BLaER1 (cell line): Measurements from ENCODE around the gene MEAF6.
"Not testable (repeated sequence)": the region's sequence is repeated elsewhere in the genome, so short reads cannot be mapped to it uniquely, and the experiment has no call there.

Experiments
- H3K27ac ChIP-seq: shearing (Covaris generic); formaldehyde crosslinking; 2 replicates; pipeline ENCODE4 v1.8.1; 2022
- H3K27me3 ChIP-seq: shearing (Covaris generic); formaldehyde crosslinking; 2 replicates; pipeline ENCODE4 v1.8.1; 2022
- H3K36me3 ChIP-seq: shearing (Covaris generic); formaldehyde crosslinking; 2 replicates; pipeline ENCODE4 v1.8.1; 2022
- H3K4me1 ChIP-seq: shearing (Covaris generic); formaldehyde crosslinking; 2 replicates; pipeline ENCODE4 v1.8.1; 2022
- H3K4me2 ChIP-seq: shearing (Covaris generic); formaldehyde crosslinking; 2 replicates; pipeline ENCODE4 v1.8.1; 2022
- H3K4me3 ChIP-seq: shearing (Covaris generic); formaldehyde crosslinking; 2 replicates; pipeline ENCODE4 v1.8.1; 2022
- H3K9ac ChIP-seq: shearing (Covaris generic); formaldehyde crosslinking; 2 replicates; pipeline ENCODE4 v1.8.1; 2022
- H3K9me3 ChIP-seq: shearing (Covaris generic); formaldehyde crosslinking; 2 replicates; pipeline ENCODE4 v1.8.1; 2022
- H4K20me1 ChIP-seq: shearing (Covaris generic); formaldehyde crosslinking; 2 replicates; pipeline ENCODE4 v1.8.1; 2022
- Cebpa-rat ChIP-seq: shearing (Covaris generic); IDR thresholded peaks from 2 replicates; pipeline ENCODE4 v1.8.1; 2022

Gene MEAF6

DNA sequence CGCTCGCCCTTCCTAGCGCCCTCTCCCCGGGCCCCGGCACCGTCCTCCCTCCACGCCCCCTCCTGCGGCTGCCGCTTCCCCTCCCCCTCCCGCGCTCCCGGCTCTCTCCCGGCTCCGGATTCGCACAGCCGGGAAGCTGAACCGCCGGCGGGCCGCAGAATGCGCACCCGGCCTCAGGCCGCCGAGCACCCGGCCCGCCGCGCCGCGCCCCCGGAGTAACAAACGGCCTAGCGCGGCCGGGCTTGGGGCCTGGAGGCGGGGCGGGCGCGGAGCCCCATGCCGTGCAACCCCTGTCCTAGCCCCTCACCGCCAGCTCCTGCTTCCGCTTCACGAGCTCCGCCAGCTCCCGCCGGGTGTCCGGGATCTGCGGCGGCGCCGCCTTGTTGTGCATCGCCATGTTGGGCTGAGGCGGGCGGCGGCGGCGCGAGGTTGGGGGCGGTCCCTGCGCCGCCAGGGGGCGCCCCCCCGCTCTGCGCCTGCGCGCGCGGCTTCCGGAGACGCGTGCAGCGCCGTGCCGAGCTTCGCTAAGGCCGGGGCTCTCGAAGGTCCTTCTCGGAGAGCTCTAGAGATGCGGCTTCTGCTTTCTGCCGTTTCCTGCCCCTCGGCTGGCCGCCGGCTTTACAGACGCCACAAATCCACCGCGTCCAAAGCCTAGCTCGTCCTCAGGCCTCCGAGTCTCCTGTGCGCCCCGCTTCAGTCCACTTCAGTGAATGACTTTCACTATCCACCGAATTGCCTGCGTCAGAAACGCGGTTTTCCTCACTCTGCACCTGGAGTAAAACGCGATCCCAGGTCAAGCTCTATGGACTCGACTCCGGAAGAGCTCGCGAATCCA lies at the start of gene MEAF6:
Gene MEAF6 (minus strand): TSS at position 417 of the 835 bp plus-strand sequence. CDS start 20 bp downstream, at position 397.
- TF ChIP-seq Cebpa-rat: no peak
- H4K20me1 ChIP-seq: peaks cover 36% of the 10 kb centered on the region
- H3K9me3 ChIP-seq: peaks cover 11% of the 10 kb centered on the region
- H3K4me1 ChIP-seq: peaks cover 38% of the 10 kb centered on the region
- peaks cover 36% of the 10 kb centered on the region for H3K36me3 ChIP-seq
- H3K27ac ChIP-seq: peak within 1 kb of the TSS; percentile 90
- peak within 1 kb of the TSS; percentile 87 for H3K9ac ChIP-seq
- peak within 1 kb of the TSS; percentile 92 for H3K4me2 ChIP-seq
- peak within 1 kb of the TSS; percentile 96 for H3K4me3 ChIP-seq
- H3K27me3 ChIP-seq: no peaks in the 10 kb centered on the region

DNA sequence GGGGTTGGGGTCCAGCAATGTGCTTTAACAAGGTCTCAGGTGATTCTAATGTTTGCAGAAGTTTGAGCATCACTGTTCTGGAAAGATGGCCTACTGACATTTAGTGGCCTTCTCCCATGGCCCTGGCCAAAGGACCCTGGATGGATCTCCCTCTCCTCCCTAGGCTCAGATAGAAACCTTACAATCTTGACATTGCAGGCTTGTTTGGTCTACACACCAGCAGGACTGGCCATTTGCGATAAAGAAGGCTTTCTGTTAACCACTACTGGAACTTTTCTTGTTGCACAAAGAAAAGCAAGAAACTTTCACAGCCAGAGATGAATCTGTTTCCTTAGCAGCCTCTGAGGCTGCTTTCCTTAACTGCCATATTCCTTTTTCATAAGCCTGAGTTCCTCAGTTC lies 48.4 kb upstream of the MEAF6 start:
- no peak for TF ChIP-seq Cebpa-rat
- Histone ChIP-seq H3K4me1 (peaks cover 7% of the 10 kb centered on the region), H3K36me3 (peaks cover 67% of the 10 kb centered on the region), H3K9ac (no peak overlapping the region), H3K27me3 (no peaks in the 10 kb centered on the region), H4K20me1 (0 out of 2 replicates have a peak, but pooled peaks cover 7% of the 10 kb centered on the region), H3K27ac (no peak overlapping the region), H3K4me2 (no peak overlapping the region), H3K9me3 (no peaks in the 10 kb centered on the region), H3K4me3 (no peak overlapping the region)

DNA sequence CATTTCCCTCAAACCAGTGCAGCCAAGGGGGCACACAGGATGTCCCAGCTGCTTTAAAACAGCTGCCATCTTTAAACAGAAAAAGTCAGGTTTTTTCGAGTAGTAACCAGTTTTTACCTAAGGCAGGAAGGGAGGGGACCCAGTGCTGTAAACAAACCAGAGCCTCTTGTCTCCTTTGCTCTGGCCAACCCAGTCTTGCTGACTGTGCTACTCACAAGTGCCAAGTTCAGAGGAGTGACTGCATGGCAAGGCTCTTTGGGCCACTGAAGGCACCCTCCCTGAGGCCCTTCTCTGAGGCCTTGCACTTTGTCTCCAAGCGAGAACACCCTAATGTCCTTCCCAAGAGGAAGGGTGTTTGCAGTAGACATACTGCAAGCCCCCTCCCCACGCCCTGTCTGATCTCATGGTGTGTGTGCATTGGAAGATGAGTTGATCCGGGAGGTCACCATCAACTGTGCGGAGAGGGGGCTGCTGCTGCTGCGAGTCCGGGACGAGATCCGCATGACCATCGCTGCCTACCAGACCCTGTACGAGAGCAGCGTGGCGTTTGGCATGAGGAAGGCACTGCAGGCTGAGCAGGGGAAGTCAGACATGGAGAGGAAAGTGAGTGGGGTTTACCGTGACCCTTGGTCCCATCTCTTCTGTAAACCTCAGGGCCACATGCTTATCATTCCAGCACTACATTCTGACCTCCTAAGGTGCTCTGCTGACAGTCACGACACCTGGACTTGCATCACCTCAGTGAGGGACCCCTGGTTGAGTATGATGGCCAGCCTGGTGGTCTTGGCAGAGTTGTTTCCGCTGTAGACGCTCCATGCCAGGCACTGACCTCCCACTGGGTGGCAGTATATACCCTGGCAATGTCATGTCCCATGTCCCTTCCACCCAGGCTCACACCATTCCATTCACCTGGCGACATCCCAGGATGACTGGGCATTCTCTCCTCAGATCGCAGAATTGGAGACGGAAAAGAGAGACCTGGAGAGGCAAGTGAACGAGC lies 46.9 kb upstream of the MEAF6 start:
- Histone ChIP-seq H3K4me3 (no peak overlapping the region), H3K4me1 (peaks cover 7% of the 10 kb centered on the region), H3K27me3 (no peaks in the 10 kb centered on the region), H3K27ac (no peak overlapping the region), H3K36me3 (peaks cover 52% of the 10 kb centered on the region), H3K9me3 (no peaks in the 10 kb centered on the region), H3K4me2 (no peak overlapping the region), H3K9ac (no peak overlapping the region), H4K20me1 (0 out of 2 replicates have a peak, but pooled peaks cover 7% of the 10 kb centered on the region)
- no peak for TF ChIP-seq Cebpa-rat

DNA sequence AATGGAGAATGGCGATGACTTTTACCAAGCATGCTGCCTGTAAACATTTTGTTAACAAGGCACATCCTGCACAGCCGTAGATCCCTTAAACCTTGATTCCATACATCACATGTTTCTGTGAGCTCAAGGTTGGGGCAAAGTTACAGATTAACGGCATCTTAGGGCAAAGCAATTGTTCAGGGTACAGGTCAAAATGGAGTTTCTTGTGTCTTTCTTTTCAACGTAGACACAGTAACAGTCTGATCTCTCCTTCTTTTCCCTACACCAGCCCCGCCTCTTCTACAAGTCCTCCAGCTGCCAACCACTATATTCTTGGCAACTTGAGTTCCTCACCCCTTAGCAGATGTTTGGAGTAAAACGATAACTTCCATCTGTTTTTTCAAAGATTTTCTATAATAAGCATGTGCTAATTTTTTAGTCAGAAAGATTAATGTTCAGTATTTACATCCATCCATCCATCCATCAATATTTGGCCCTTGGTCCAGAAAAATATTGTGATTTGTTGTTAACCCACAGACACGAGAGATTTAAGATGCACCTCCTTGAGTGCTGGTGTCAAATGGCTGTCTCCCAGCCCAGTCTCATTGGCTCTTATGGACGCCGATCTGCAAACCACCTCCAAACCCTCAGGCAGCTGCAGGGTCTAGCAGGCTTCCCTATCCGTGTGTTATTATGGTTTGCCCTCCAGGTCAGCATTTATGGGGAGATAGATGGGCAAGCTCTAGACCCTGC lies 46.0 kb upstream of the MEAF6 start:
- TF ChIP-seq Cebpa-rat: no peak

DNA sequence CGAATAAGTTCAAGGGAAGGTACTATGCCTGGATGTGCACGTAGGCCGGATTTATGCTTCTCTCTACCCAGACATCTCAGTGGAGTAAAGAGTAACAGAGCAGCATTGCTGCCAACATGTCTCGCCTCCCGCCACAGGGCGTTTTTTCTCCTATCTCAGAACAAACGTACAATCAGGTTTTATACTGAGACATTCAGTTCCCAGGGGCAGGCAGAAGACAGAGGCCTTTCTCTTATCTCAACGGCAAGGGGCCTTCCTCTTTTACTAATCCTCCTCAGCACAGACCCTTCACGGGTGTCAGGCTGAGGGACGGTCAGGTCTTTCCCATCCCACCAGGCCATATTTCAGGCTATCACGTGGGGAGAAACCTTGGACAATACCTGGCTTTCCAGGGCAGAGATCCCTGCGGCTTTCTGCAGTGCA lies 45.4 kb upstream of the MEAF6 start:
- not testable (repeated sequence) for H3K9ac ChIP-seq, H3K27me3 ChIP-seq, H3K4me1 ChIP-seq, H3K4me2 ChIP-seq, H3K4me3 ChIP-seq, H3K27ac ChIP-seq, H3K9me3 ChIP-seq, H4K20me1 ChIP-seq
- peaks cover 37% of the 10 kb centered on the region for H3K36me3 ChIP-seq

More for the DNA sequence above, 46.0 kb upstream of the MEAF6 start:
- Histone ChIP-seq H4K20me1 (0 out of 2 replicates have a peak, but pooled peaks cover 6% of the 10 kb centered on the region), H3K27ac (no peak overlapping the region), H3K36me3 (peaks cover 43% of the 10 kb centered on the region), H3K4me3 (no peak overlapping the region), H3K9ac (no peak overlapping the region), H3K4me1 (peaks cover 7% of the 10 kb centered on the region), H3K9me3 (no peaks in the 10 kb centered on the region), H3K4me2 (no peak overlapping the region), H3K27me3 (no peaks in the 10 kb centered on the region)

DNA sequence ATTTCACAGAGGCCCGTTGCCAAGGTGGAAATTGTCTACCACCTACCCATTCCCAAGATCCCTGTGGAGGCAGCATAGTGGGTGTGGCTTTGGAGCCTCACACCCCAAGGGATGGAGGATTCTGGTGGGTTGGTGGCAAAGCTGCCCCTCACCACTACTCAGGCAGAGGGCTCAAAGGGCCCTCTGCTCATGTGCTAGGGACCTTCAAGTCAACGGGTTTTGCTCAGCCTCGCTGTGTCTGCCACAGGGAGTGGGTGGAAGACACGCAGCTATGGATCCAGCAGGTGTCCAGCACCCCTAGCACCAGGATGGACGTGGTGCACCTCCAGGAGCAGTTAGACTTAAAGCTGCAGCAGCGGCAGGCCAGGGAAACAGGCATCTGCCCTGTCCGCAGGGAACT lies 44.5 kb upstream of the MEAF6 start:
- Histone ChIP-seq H4K20me1 (no peaks in the 10 kb centered on the region), H3K9me3 (0 out of 2 replicates have a peak, but pooled peaks cover 3% of the 10 kb centered on the region), H3K4me3 (no peak overlapping the region), H3K36me3 (peaks cover 28% of the 10 kb centered on the region), H3K27ac (no peak overlapping the region), H3K4me2 (no peak overlapping the region), H3K27me3 (no peaks in the 10 kb centered on the region), H3K9ac (0 out of 2 replicates have a peak overlapping the region, but pooled peaks have one; percentile 29), H3K4me1 (peaks cover 7% of the 10 kb centered on the region)
- no peak for TF ChIP-seq Cebpa-rat

DNA sequence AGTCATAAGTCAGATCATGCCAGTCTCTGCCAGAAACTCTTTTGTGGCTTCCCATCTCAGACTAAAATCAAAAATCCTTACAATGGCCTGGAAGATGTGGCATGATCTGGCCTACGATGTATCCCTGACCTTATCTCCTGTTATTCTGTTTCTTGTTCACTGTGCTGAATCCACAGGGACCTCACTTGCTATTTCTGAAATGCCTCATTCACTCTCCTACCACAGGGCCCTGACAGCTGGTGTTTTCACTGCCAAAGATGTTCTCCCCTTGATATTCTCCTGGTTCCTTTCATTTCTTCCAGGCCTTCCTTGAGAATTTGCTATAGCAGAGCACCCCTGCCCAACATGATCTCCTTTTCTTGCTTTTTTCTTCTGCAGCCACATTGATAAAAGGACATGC lies 43.8 kb upstream of the MEAF6 start:
- Histone ChIP-seq H3K9me3 (0 out of 2 replicates have a peak, but pooled peaks cover 3% of the 10 kb centered on the region), H3K4me3 (no peak overlapping the region), H3K36me3 (peaks cover 22% of the 10 kb centered on the region), H3K4me1 (peaks cover 8% of the 10 kb centered on the region), H3K27me3 (no peaks in the 10 kb centered on the region), H3K27ac (no peak overlapping the region), H3K4me2 (no peak overlapping the region), H3K9ac (peak overlapping the region; percentile 29; the same call in 1 of the 2 replicates), H4K20me1 (peaks cover 6% of the 10 kb centered on the region)
- TF ChIP-seq Cebpa-rat: no peak

DNA sequence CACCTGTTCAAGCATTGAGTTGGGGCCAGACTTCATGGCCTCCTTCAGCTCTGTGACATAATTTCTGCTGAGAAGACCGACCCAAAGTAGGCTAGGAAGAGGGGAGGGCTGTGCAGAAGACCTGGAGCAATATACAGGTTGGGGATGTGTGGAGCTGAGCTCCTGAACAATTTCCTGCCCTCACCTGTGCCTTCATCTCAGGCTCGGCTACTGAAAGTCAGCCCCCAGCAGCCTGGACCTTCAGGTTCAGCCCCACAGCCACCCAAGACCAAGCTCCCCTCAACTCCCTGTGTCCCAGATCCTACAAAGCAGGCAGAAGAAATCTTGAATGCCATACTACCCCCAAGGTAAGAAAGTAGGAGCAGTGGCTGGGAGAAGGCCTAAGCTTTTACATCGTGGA lies 42.8 kb upstream of the MEAF6 start:
- Histone ChIP-seq H3K36me3 (peaks cover 17% of the 10 kb centered on the region), H3K4me2 (no peak overlapping the region), H3K27me3 (no peaks in the 10 kb centered on the region), H3K27ac (no peak overlapping the region), H3K4me1 (peaks cover 18% of the 10 kb centered on the region), H3K9ac (no peak overlapping the region), H4K20me1 (peaks cover 16% of the 10 kb centered on the region), H3K4me3 (no peak overlapping the region), H3K9me3 (0 out of 2 replicates have a peak, but pooled peaks cover 3% of the 10 kb centered on the region)
- TF ChIP-seq Cebpa-rat: no peak

DNA sequence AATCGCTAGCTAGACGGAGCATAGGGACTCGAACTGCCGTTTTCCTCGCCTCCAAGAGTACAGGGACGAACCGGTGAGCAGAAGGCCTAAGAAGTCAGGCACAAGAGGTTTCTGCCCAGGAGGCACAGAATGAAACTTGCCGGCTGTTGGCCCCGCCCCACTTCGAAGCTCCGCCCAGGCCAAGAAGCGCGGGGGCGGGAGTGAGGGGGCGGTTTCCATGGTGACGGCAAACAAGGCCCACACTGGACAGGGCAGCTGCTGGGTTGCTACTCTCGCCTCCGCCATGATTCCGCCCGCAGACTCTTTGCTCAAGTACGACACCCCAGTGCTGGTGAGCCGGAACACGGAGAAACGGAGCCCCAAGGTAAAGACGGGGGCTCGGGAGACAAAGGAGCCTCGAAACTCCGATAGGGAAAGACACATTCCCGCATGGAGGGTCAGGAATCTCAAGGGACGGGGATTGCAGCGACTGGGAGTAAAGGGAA lies 42.2 kb upstream of the MEAF6 start, which contains the start of gene DNALI1:
Gene DNALI1 (plus strand): TSS at position 229 of the 485 bp plus-strand sequence. CDS start 55 bp downstream, at position 284.
- 0 out of 2 replicates have a peak, but pooled peaks cover 3% of the 10 kb centered on the region for H3K9me3 ChIP-seq
- H3K9ac ChIP-seq: no peak within 1 kb of the TSS
- H3K36me3 ChIP-seq: peaks cover 17% of the 10 kb centered on the region
- no peak within 1 kb of the TSS for H3K4me3 ChIP-seq
- no peaks in the 10 kb centered on the region for H3K27me3 ChIP-seq
- peaks cover 22% of the 10 kb centered on the region for H3K4me1 ChIP-seq
- no peak within 1 kb of the TSS for H3K4me2 ChIP-seq
- no peak for TF ChIP-seq Cebpa-rat
- no peak within 1 kb of the TSS for H3K27ac ChIP-seq
- peaks cover 22% of the 10 kb centered on the region for H4K20me1 ChIP-seq
